HG03139 (cell line): ENCODE results near the gene APBA3.

Source experiments
- ATAC-seq: cut with Tn5 transposase; IDR thresholded peaks from one replicate; pipeline ENCODE4 v1.9.1; 2021; ENCODE audit not compliant: unreplicated experiment

Gene APBA3

GRCh38 chr19:3721887-3722442, 39.5 kb downstream of the APBA3 start:
- no peak for ATAC-seq

DNA sequence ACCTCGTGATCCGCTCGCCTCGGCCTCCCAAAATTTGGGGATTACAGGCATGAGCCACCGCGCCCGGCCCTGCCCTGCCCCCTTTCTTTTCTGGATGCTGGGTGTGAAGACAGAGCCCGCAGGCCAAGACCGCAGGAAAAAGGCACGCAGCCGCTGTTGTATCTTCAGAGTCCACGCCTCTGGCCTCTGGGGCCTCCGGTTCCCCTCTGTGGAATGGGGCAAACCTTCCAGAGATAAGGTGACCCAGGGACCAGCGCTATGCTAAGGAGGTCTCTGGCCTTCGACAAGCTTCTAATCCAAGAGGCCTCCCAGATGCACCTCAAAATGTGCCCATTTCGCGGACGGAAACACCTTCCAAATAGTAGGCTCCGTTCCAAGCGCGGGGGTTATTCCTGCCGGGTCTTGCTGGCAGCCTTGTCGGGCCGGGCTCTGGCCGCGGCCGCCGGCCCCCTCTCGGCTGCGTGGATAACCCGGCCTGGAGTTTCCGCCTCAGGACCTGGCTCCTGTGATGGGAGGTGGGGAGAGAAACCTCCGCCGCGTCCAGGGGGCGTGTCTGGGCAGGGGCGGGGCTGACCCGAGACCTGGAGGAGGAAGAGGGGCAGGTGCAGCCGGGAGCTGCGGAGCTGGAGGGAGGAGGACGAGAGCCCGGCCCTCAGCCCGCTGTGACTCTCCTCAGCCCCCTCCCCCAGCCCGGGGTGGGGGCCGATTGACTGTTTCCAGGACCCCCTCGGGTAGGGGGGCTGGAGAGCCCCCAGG, 40.2 kb downstream of the APBA3 start:
- ATAC-seq: no peak

GRCh38 chr19:3720349-3720917, 41.1 kb downstream of the APBA3 start:
- no peak for ATAC-seq

GRCh38 chr19:3719868-3720267, 41.6 kb downstream of the APBA3 start:
- no peak for ATAC-seq

DNA sequence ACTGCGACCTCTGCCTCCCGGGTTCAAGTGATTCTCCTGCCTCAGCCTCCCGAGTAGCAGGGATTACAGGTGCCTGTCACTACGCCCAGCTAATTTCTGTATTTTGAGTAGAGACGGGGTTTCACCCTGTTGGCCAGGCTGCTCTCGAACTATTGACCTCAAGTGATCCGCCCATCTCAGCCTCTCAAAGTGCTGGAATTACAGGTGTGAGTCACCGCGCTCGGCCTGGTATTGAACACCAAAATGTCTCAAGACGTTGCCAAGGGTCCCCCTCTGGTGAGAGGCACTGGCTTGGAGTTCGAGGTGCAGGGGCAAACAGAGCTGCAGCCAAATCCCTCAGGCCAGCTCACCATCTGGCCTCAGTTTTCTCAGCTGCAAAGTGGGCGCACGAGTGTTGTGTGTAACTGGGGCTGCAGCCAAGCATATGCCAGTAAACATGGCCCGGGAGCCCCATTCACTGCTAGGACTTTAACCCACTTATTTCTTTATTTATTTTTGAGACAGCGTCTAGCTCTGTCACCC, 45.3 kb downstream of the APBA3 start:
- no peak for ATAC-seq

DNA sequence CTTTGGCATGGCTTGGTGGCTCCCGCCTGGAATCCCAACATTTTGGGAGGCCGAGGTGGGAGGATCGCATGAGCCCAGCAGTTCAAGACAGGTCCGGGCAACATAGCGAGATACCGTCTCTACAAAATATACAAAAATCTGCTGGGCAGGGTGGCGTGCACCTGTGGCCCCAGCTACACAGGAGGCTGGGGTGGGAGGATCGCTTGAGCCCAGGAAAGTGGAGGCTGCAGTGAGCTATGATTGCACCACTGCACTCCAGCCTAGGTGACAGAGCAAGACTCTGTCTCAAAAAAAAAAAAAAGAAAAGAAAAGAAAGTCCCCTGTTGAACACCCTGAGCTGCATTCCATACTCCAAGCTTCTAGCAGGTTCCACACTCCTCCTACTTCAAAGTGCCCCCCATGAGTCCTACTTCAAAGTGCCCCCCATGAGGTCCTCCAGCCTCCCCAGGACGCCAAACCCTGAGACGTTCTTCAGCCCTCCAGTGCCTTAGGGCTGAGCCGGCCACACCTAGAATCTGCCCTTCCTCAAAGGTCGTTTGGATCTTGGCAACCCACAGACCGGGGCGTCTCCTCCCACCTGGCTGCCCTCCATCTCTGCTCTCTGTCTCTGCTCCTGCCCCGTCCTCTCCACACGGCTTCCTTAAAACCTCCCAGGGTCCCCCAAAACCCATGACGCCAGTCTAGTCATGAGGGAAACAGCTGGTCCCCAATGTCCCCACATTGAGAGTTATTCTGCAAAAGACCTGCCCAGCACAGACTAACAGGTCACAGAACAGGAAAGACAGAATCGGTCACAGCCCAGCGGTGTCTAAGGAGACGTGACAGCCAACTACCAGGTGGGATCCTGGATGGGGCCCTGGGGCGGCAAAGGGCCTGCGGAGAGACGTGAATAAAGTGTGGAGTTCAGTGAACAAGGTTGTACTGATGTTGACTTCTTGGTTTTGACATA, 48.6 kb downstream of the APBA3 start:
- no peak for ATAC-seq

DNA sequence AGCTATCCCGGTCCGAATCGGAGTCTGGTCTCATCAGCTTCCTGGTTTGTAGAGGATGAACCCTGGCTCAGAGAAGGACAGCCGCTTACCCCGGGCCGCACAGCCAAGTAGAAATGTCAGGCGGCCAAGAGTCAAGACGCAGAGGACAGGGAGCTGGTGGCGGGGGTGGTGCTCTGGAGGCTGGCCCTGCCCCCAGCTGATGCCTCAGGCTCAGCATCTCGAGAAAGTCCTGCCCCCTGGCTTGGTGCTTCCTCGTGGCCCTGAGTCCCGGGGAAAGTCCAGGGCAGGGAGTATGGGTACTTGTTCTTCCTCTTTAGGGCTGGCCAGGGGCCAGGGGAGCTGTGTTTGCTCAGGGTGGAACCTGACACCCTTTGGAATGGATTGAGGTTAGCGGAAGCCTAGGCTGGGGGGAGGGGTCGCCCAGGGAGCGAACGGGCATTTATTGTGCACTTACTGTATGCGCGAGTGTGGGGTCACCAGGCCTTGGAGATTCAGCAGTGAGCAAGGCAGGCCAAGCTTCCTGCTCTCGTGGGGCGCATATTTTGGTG, 51.2 kb downstream of the APBA3 start:
- no peak for ATAC-seq

DNA sequence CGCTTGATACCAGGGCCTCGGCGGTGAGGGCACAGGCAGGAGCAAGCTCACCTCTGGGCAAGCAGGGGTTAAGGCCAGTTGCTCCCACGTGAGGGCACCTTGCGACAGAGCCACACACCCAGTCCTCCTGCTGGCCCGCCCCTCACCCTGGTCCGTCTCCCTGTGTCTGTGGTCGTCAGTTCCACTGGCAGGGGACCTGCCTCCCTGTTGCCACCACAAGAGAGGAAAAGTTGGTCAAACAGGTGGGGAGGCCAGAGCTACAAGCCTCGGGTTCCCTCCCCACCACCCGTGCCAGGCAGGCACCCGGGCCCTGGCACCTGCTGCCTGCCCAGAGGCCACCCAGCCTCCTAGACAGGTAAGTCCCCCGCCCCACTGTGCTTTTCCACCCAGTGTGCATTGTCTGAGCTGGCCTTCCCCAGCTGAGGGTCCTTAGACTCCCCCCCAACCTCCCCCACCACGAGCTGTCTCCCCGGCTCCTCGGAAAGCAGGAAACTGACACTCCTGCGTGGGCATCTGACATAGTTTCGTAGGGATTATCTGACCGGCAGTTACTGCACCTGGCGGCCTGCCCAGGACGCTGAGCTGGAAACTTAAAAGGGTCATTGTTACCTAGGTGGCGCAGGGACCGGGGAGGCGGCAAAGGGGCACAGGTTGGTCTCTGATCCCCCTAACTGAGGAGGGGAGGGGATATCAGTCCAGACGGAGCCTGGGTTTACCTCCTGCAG, 53.1 kb downstream of the APBA3 start, which contains the start of gene TJP3:
Gene TJP3 (plus strand): TSS at position 178 of the 725 bp plus-strand sequence. CDS start 20,049 bp downstream, outside the sequence.
- ATAC-seq: no peak

- no peak for ATAC-seq
Observed at GRCh38 chr19:3707868-3708206, 53.7 kb downstream of the APBA3 start.

GRCh38 chr19:3701200-3701599, 60.3 kb downstream of the APBA3 start:
- no peak for ATAC-seq
